Measurements from ENCODE around the gene SERPINB7.

Gene SERPINB7

GRCh38 chr18:63736876-63737275 is 38.3 kb upstream of the SERPINB7 start:
- TF ChIP-seq POLR2AphosphoS5 (IDR thresholded peaks at IDR 0.05; ENCODE audit: low read depth, low read length): no peak
- TF ChIP-seq SIN3A (IDR thresholded peaks at IDR 0.05; ENCODE audit: borderline replicate concordance, insufficient read depth, low read length): no peak
- TF ChIP-seq FOXP2 (optimal IDR thresholded peaks at IDR 0.05; ENCODE audit: borderline replicate concordance, extremely low read depth, extremely low read length, insufficient read depth): no peak
- no peak for TF ChIP-seq TAF1 (IDR thresholded peaks at IDR 0.05; ENCODE audit: borderline replicate concordance, insufficient read depth, low read length)
- TF ChIP-seq REST (IDR thresholded peaks at IDR 0.05; ENCODE audit: insufficient read depth in 1 of 2, low read depth in 2 of 2, low read length in 2 of 2): no peak

DNA sequence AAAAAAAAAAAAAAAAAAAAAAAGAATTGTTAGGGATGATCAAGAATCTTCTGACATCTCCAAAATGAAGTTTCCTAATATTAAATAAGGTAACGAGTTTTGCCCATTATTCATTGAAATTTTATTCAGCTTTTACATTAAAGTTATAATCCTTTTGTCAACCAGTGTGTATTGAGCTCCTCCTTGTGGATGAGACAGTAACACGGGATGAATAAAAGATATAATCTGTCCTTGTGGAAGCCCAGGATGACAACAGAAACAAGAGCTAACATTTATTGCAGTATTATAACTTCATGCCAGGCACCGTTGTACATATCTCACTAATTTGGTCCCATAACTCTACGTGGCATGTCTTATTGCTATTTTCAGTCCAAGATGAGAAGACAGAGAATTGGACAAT is 33.4 kb upstream of the SERPINB7 start:
- TF ChIP-seq FOXP2 (optimal IDR thresholded peaks at IDR 0.05; ENCODE audit: borderline replicate concordance, extremely low read depth, extremely low read length, insufficient read depth) (no peak), REST (IDR thresholded peaks at IDR 0.05; ENCODE audit: insufficient read depth in 1 of 2, low read depth in 2 of 2, low read length in 2 of 2) (no peak), SIN3A (IDR thresholded peaks at IDR 0.05; ENCODE audit: borderline replicate concordance, insufficient read depth, low read length) (no peak), POLR2AphosphoS5 (IDR thresholded peaks at IDR 0.05; ENCODE audit: low read depth, low read length) (no peak), TAF1 (IDR thresholded peaks at IDR 0.05; ENCODE audit: borderline replicate concordance, insufficient read depth, low read length) (no peak)

DNA sequence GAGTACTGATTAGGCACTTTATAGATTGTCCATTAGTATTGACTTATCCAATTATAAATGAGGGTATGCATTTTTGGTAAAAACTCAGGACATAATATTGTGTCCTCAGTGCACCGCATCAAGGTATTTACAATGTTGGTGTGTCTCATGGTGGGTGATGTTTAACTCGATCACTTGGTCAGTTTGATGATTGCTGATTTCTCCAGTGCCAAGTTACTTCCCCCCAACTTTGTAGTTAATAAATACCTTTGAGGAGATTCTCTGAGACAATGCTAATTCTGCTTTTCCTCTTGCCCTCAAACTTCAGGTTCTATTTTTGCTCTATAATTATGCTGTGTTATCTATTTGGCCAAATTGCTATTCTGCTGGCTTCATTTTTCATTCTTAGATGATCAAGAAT is 28.2 kb upstream of the SERPINB7 start:
- TF ChIP-seq TAF1 (IDR thresholded peaks at IDR 0.05; ENCODE audit: borderline replicate concordance, insufficient read depth, low read length) (no peak), FOXP2 (optimal IDR thresholded peaks at IDR 0.05; ENCODE audit: borderline replicate concordance, extremely low read depth, extremely low read length, insufficient read depth) (no peak), SIN3A (IDR thresholded peaks at IDR 0.05; ENCODE audit: borderline replicate concordance, insufficient read depth, low read length) (no peak), POLR2AphosphoS5 (IDR thresholded peaks at IDR 0.05; ENCODE audit: low read depth, low read length) (no peak), REST (IDR thresholded peaks at IDR 0.05; ENCODE audit: insufficient read depth in 1 of 2, low read depth in 2 of 2, low read length in 2 of 2) (no peak)

DNA sequence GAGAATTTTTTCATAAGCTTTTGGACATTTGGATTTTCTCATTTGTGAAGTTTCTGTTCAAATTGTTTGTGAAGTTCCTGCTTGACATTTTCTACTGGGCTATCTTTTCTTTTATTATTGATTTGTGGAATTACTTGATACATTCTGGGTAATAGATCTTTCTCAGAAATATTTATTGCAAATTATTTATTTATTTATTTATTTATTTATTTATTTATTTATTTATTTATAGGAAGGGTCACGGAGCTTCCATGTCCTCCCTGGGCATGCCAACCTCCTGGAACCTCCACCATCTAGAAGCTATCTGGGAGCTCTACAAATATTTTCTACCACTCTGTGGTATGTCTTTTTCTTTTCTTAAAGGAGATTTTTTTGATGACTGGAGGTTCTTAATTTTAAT is 25.7 kb upstream of the SERPINB7 start:
- TF ChIP-seq SIN3A (IDR thresholded peaks at IDR 0.05; ENCODE audit: borderline replicate concordance, insufficient read depth, low read length) (no peak), POLR2AphosphoS5 (IDR thresholded peaks at IDR 0.05; ENCODE audit: low read depth, low read length) (no peak), TAF1 (IDR thresholded peaks at IDR 0.05; ENCODE audit: borderline replicate concordance, insufficient read depth, low read length) (no peak), FOXP2 (optimal IDR thresholded peaks at IDR 0.05; ENCODE audit: borderline replicate concordance, extremely low read depth, extremely low read length, insufficient read depth) (no peak)

DNA sequence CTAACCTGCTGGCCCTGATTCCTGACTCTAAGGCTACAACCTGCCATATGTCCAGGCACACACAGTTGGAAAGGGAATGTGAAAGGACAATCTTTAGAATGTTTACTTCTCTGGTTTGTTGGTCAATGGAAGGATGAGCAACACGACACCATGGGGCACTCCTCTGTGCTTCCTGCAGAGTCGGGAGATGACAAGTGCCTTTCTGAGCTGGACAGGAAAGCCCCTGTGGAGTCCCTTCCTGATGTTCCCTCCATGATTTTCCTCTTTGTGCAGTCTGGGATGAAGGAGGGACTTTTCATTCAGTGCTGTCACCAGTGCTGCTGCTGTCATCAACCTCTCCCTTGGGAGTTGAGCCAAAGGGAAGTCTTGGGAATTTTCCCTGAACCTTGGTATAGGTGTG is 22.6 kb upstream of the SERPINB7 start:
- TF ChIP-seq POLR2AphosphoS5 (IDR thresholded peaks at IDR 0.05; ENCODE audit: low read depth, low read length): no peak
- TF ChIP-seq FOXP2 (optimal IDR thresholded peaks at IDR 0.05; ENCODE audit: borderline replicate concordance, extremely low read depth, extremely low read length, insufficient read depth): no peak
- no peak for TF ChIP-seq SIN3A (IDR thresholded peaks at IDR 0.05; ENCODE audit: borderline replicate concordance, insufficient read depth, low read length)
- TF ChIP-seq TAF1 (IDR thresholded peaks at IDR 0.05; ENCODE audit: borderline replicate concordance, insufficient read depth, low read length): no peak
- no peak for TF ChIP-seq REST (IDR thresholded peaks at IDR 0.05; ENCODE audit: insufficient read depth in 1 of 2, low read depth in 2 of 2, low read length in 2 of 2)
